Islet of Langerhans (tissue), 1 donor: ENCODE results near the gene EN2.
"Not testable (repeated sequence)": the region's sequence is repeated elsewhere in the genome, so short reads cannot be mapped to it uniquely, and the experiment has no call there.

ENCODE experiments used
- FAIRE-seq: peaks from one replicate; lab custom pipeline; 2011; peaks lifted over from hg19 to GRCh38; lab: Jason Lieb, UNC

EN2 gene

DNA sequence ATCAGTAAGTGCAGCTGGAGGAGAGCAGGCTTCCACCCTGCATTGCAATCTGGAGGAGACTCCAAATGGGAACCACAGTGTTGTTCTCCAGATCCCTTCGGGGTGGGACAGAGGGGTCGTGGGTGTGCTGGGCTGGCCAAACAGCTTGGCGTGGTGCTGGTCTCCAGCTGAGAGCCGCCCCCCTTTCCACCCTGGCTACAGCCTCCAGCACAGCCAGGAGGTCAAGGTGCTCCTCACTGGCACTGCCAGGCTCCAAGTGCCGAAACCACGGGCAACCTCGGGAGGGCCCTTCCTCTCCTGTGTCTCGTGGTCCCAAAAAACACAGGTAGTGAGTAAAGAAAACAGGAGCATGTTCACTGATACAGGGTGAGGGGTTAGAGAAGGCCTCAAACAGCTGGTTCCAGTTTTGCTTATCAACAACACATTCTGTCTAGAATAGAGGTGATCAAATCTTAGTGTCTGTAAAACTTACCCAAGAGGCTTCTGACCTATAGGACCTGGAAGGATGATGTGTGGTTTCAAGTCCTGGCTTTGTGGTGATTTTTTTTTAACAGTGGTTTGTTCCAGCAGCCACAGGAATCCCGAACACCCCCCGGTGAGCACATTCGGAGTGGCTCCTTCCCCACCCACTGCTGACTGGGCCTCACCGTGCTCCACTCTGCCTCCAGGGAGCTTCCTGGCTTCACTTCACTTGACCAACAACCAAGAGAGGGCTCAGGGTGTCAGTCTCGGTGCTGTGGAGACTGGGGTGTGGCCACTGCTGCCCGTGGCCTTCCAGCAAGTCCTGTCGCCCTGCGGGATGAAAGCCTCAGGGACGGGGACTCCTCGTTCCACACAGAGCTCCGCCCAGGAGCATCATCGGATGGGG lies 31.2 kb upstream of the EN2 start:
- no peak for FAIRE-seq

DNA sequence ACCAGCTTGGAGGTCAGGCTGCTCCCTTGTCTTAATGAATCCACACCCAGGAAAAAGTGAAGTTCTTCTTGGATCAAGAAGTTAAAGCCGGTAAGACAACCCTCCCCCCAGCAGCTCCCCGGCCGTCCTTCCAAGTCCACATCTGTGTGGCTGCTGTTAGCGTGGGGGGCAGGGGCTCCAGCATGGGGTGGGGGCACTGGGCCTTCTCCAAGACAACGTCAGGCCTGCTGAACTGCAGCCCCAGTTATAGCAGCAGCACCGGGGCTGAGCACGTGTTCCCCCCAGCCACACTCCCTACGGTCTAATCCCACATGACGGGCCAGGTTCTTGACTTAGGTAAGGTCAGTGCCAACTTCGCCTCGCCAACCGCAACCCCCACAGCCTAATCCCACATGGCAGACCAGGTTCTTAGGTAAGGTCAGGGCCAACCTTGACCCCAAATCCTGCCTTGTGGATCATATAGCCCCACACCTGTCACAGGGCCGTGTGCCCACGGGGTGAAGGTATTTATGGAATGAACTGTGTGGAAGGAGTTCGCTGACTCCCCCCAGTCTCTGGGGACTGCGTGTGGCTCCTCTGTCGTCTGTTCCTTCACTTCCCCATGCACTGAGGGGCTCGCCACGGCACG lies 30.4 kb upstream of the EN2 start:
- FAIRE-seq: no peak

DNA sequence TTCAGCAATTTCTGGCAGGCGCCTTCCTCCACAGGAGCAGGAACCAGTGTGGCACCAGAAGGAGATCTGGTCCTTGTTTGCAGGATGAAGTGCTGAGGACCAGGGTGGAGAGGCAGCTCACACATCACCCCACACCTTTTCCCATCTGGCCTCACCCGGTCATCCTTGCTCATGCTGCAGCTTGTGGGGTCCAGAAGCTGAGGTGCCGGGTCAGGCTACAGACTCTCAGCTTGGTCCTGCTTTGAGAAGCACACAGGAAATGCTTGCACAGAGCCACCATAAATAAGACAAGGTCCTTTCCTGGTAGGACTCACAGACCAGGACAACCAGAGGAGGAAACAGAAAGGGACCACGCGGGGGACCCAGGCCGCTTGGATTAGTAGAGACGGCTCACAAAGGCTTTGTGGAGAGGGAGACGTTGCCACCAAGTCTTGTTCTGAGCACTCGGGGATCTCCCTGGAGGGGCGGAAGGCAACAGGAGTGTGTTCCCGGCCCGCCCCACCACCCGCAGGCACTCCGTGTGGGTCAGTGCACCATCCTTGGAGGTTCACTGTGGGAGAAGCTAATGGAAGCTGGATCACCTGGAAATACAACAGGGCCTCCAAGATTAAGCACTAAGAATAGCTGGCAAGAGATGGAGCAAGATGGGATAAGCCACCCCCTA lies 29.6 kb upstream of the EN2 start:
- no peak for FAIRE-seq

DNA sequence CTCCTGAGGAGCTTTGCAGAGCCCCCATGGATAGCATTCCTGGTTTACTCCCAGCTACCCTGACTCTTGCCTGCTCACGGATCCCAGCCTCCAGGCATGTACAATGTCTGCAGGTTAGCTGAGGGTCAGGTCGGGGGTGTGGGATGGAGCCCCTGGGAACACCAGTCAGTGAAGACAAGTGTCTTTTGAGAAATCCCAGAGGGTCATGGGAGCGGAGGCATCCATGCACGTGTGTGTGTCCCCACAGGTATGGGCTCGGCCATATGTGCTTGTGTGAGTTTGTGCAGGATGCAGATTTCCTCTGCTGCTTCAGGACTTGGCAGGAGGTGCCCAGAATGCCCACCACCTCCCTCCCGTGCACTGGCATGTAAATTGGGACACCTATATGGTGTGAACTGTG lies 28.3 kb upstream of the EN2 start:
- no peak for FAIRE-seq

DNA sequence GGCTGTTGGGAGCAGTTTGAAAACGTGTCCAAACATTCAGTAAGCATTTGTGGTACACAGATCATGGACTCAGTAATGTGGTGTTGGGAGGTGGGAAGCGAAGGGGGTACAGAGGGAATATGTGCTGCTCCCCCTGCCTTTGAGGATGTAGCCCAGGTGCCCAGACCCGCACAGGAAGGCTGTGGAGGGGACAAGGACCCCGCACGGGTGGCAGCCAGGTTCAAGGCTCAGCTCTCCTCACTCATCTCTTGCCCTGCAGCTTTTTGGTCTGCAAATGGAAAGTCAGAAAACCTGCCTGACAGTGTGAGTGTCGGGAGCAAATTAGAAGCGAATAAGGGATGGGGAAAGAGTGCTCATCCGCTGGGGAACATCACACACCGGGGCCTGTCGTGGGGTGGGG lies 27.3 kb upstream of the EN2 start:
- no peak for FAIRE-seq

DNA sequence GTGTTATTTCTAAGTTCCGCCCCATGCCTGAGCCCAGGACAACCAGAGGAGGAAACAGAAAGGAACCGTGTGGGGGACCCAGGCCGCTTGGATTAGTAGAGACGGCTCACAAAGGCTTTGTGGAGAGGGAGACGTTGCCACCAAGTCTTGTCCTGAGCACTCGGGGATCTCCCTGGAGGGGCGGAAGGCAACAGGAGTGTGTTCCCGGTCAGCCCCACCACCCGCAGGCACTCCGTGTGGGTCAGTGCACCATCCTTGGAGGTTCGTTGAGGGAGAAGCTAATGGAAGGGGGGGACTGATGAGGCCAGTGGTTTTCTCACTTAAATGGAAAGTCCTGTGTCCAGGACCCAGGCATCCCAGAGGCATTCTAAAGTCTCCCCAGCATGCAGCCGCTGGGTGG lies 26.7 kb upstream of the EN2 start:
- FAIRE-seq: no peak

DNA sequence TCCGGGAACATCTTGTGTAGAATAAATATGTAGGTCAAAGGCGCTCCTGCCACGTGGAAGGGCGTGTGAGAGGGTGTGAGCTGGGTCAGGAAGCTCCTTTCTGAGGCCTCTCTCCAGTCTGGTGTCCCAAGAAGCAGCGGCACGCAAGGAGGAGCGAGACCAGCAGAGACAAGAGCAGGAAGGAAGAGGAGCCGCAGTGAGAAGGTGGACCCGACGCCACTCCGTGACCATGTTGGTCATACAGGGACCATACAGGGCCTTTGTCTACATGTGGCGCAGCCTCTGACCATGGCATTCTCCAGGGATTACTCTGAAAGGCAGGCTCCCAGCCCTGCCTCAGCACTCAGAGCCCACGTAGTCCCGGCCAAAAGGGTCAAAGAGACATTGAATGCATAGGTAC lies 26.2 kb upstream of the EN2 start:
- FAIRE-seq: no peak

DNA sequence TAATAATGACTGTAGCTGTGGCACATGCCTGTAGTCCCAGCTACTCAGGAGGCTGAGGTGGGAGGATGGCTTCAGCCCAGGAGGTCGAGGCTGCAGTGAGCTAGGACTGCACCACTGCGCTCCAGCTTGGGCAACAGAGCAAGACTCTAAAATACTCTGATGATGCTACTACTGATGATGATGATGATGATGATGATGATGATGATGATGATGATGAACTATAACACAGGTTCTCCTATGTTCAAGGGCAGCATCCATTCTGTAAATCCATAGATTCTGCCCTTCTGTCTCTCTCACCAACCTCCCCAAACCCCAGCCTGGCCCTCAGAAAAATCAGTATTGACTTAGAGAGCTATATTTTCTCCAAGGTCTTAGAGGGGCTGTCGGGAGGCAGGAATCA lies 22.8 kb upstream of the EN2 start:
- FAIRE-seq: no peak

DNA sequence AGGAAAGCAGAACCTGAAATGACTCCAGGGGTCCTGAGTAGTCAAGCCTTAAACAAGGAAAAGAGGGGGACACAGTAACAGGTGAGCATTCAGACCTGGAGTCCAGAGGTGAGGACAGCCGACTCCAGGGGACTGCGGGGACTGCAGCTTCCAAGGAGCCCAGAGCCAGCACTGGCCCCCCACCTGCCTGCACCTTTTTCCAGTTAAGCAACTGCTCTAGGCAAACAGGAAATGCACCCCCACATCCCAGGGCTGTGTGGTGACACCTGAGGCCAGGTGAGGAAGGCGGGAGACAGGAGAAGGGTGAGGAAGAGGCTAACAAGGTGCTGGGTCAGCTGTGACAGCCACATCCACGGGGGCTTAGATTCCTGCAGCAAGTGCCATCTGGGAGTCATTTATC lies 20.1 kb upstream of the EN2 start:
- no peak for FAIRE-seq

DNA sequence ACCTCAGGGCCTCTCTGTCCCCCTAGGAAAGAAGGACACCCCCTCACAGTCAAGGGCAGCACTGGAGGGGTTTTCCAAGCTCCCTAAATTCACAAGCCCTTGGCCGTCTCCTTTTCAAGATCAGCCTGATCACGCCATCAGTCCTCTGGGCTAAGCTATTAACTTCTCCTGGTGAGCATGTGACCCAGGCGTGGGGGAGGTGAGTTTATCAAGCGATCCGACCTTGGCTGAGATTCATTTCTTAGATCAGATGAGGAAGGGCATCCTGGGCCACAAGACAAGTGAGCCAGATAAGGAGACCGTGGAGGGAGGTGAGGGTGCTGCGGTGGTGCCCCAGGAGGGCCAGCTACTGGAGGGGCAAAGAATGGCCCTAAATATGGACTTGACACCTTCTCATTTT lies 19.2 kb upstream of the EN2 start:
- FAIRE-seq: no peak

DNA sequence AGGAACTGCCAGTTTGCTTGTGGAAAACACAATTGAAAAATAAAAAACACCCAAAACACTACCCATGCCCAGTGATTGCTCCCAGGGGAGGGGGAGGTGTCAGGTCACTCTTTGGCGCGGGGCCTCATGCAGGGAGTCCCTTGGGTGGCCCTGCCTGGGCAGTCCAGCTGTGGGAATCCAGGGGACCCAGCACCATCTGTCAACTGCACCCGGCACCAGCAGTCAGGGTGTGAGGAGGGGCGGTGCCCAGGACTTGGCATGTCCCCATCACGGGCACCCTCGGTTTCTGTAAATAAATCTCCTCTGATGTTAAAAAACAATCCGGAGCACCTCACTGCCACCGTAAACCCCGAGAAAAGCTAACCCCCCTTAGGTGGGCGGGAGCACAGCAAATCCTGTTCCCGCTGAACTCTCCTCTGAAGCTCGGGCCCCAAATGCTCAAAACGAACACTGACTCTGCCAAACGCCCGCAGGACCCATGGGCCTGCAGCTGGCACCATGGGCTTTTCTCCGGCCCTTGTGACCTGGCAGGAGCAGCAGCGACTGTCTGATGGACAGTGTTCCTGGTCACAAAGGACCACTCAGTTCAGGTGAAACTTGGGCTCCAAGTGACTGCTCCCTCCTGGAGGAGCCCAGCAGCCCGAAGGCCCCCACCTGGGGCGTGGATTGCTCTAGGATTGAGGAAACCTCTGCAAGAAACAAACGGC lies 18.5 kb upstream of the EN2 start:
- FAIRE-seq: no peak

DNA sequence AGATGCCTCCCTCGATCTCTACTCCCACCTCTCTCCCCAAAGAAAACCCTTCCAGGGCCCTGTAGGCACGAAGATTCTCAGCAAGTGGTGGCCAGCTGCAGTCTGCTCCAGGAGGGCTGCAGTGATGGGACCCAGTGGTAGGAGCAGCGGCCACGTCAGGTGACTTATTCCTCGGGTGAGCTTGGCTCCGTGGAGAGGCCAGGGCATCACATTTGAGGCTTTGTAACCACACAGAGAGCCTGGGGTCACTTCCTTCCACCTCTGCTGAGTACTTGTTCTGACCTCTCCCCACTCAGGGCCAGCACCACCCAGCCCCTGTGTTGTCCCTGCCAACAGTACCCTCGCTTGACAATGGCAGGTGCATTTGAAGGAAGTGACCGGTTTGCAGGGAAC lies 17.9 kb upstream of the EN2 start:
- FAIRE-seq: no peak

DNA sequence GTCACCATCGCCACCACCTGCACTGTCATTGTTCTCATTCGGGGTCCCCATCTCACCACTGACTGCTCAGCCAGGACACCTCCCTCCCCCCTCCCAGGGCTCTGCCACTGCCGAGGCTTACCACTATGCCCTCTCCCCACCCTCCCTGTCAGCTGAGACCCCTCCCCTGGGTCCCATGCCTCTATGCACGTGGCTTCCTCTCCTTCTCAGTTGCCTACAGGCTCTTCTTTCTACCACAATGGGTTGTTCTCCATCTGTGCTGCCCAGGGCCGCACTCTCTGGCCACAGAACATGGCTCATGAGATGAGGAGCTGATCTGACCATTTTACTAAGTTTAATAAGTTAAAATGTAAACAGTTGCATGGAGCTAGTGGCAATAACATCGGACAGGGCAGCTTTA lies 16.1 kb upstream of the EN2 start:
- FAIRE-seq: no peak

DNA sequence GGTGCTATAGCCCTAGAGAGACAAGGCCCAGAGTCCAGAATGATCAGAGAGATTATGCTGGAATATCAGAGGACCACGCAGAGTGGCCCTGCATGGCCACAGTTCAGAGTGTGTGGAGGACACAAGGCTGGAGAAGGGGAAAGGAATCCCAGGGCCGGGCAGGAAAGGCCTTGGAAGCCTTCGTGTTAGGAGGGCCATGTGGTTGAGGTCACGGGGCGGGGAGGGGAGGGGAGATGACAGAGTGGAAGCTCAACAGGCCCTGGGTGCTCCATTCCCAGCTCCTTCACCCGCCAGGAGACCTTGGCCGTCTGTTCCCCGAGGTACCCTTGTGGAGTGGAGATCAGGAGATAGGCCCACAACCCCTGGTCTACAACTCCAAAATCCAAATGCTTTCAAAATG lies 13.2 kb upstream of the EN2 start:
- no peak for FAIRE-seq

DNA sequence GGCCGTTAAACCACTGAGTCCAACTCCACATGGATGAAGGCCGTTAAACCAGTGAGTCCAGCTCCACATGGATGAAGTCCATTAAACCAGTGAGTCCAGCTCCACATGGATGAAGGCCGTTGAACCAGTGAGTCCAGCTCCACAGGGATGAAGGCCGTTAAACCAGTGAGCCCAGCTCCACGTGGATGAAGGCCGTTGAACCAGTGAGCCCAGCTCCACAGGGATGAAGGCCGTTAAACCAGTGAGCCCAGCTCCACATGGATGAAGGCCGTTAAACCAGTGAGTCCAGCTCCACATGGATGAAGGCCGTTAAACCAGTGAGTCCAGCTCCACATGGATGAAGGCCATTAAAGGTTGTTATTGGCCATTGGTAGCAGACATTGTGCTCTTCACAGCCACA lies 12.3 kb upstream of the EN2 start:
- FAIRE-seq: not testable (repeated sequence)

DNA sequence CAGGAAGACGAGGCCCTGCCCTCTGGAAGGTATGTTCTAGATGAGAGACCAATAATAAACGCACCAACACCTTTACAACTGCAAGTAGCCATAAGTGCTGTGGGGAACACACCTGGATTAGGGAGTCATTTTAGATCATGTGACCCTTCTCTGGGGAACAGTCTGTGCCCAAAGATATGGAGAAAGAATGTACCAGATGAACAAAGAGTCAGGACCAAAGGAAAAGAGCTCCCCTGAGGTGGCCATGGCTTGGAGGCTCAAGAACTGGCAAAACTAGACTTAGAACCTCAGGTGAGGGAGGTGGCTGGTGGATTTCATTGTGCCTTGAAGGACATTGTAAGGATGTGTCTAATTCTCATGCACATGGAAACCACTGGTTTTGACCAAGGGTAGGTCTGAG lies 10.3 kb upstream of the EN2 start:
- FAIRE-seq: no peak

DNA sequence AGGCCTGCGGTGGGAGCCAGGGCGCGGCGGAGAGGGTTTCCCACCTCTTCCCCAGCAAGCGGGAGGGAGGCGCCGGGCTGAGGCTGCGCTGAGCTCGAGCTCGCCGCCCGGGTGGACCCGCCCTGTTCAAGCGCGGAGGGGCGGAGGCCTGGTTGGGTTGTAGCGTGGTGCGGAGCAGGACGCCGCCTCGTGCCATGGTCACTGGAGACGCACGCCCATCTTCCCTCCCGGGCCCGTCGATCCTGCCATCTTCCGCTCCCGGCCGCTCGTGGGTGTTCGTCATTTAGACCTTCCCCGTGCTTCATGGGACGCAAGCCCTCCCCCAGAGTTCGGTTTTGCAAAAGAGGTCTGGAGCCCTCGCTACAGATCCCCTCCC lies 9.3 kb upstream of the EN2 start:
- FAIRE-seq: no peak

DNA sequence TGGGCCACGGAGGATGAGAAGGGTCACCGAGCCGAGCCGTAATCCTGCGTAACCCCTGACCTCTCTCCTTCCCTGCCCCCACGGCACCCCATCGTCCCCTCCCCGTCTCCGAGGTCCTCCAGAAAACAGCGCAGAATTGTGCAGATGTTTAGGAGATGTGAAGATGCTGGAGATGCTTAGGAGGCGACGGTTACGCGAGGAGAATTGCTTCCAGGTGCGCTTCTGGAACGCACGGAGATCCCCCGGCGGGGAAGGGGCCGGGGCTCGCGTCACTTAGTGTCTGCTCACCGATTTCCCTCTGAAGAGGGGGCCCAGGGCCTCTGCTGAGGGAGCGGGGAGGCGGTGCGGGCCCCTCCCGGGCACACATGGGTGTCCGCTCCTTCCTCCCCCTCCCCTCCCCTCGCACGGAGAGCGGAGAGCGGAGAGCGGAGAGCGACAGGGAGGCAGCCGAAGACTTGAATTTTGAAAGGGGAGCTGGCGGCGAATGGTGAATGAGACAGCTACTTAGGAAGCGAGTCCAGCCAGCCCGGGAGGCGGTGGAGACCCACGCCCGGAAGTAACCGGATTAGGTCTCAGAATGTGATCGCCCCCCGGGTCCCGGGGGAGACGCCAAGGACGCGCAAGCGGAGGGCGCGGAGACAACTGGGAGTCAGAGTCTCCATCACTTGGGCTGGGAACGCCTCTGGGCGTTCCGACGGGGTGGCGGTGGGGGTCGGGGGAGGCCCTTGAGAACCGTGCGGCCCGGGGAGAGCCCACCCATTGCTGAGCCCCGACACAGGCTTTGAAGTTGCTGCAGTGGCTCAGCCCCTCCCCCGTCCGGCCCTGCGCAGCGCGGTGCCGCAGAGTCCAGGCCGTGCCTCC lies 8.7 kb upstream of the EN2 start:
- no peak for FAIRE-seq

DNA sequence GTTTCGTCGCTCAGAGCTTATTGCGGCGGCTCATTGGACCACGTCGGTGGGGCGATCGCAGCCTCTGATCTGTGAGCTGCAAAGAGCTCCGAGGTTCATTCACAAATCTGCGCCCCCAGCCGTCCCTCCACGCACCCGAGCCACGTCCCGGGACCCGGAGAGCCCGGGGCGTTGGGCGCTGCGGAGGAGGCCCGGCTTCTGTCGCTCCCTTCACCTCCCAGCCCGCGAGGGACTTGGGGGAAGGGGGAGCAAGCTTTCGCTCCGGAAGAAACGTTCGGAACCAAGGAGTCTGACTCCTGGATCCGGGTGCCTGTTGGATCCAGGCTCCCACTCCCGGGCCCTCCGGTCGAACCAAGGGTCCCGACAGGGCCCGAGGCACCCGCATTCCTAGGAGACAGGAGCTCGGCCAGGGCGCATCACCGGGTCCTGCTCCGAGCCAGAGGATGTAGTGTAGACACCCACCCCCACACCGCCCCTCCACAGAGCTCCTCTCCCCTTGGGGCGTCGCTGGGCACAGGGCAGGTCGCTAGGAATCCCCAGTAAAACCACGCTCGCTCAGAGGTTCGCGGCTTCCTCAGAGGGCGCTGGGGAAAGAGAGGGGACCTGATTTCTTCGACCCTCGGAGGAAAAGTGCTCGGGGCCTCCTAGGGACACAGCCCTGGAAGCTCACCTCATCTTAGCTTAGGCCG lies 7.9 kb upstream of the EN2 start:
- no peak for FAIRE-seq

DNA sequence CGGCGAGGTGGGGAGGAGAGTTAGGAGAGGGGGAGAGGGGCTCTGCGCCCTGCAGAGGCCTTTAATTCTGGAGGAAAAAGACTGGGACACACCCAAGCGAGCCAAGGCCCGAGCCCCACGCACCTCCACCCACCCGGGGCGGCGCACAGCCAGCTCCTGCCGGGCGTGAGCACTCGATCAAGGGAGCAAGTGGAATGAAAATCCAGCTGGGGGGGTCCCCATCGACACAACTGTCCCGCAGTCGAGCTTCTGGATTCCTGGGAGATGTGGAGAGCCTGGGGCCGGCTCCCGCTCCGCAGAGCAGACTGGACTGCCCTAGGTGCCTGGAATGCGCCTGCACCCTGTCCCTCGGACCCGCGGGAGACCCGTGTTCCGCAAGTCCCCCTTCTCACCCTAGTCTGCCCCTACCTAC lies 7.4 kb upstream of the EN2 start:
- FAIRE-seq: no peak
